ENCODE measurements around the gene FAM50A. TPM values are rescaled to one million over a fixed set of nuclear protein-coding genes. Genes with fewer than 3 reads are reported as not detected.

Gene FAM50A
- total RNA-seq, 1 experiment from 2014 or later: 75.9 TPM

DNA sequence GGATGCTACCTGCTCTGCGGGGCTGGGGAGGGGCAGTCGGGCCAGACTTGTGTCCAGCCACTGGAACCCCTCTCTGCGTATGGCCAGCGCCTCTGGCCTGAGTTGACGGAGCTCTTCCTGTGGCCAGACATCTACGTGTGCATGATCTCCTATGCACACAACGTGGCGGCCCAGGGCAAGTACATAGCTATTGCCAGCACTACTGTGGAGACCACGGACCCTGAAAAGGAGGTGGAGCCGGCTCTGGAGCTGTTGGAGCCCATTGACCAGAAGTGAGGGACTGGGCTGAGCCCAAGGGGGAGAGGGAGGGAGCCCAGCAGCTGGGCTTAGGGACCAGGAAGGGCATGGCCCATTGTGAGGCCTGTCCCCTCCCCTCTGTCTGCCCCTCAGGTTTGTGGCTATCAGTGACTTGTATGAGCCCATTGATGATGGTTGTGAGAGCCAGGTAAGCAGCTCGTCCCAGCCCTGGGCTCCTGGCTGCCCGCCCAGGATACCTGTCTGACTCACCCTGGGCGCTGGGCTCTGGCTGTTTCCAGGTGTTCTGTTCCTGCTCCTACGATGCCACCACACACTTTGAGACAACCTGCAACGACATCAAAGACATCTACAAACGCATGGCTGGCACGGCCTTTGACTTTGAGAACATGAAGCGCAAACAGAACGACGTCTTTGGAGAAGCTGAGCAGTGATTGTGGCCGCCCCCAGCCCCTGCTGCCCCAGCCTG lies 1.8 kb upstream of the FAM50A start:
- Mint-ChIP-seq H3K36me3 (ENCODE audit: insufficient read depth, unreplicated experiment) (peaks cover 24% of the 10 kb centered on the region), H3K4me3 (ENCODE audit: unreplicated experiment) (no peak overlapping the region), H3K27ac (ENCODE audit: unreplicated experiment) (no peak overlapping the region), H3K9me3 (ENCODE audit: unreplicated experiment) (no peaks in the 10 kb centered on the region), H3K4me1 (ENCODE audit: low read depth, unreplicated experiment) (no peaks in the 10 kb centered on the region), H3K27me3 (ENCODE audit: insufficient read depth, unreplicated experiment) (no peaks in the 10 kb centered on the region)
- POLR2A ChIA-PET: no interaction called here
- CTCF ChIA-PET: no interaction called here
- no peak for DNase-seq
- no peaks in the 10 kb centered on the region for H3K4me1 ChIP-seq
- H3K4me3 ChIP-seq (ENCODE audit: low read depth, low read length): no peak overlapping the region
- TF ChIP-seq CTCF (IDR thresholded peaks at IDR 0.05; ENCODE audit: insufficient read depth in 1 of 2, low read depth in 1 of 2, low read length in 1 of 2, severe bottlenecking in 1 of 2, unreplicated experiment in 1 of 2): no peak
- H3K27me3 ChIP-seq (replicated peaks; ENCODE audit: control insufficient read depth, insufficient read depth, low read length): no peaks in the 10 kb centered on the region
- intact Hi-C loops (cut with micrococcal nuclease; ENCODE audit: unreplicated experiment): no loop called here
- H3K9me3 ChIP-seq: no peaks in the 10 kb centered on the region
- BruUV-seq (replicated peaks): TSS peak; percentile 6
- no peaks in the 10 kb centered on the region for H3K36me3 ChIP-seq (ENCODE audit: control insufficient read depth, insufficient read depth, low read length)

GRCh38 chrX:154443479-154443910 lies 446 bp upstream of the FAM50A start:
- Mint-ChIP-seq H3K36me3 (ENCODE audit: insufficient read depth, unreplicated experiment) (peaks cover 30% of the 10 kb centered on the region), H3K9me3 (ENCODE audit: unreplicated experiment) (no peaks in the 10 kb centered on the region), H3K4me3 (ENCODE audit: unreplicated experiment) (peak overlapping the region; percentile 88), H3K27me3 (ENCODE audit: insufficient read depth, unreplicated experiment) (no peaks in the 10 kb centered on the region), H3K4me1 (ENCODE audit: low read depth, unreplicated experiment) (no peaks in the 10 kb centered on the region), H3K27ac (ENCODE audit: unreplicated experiment) (peak overlapping the region; percentile 93)
- Histone ChIP-seq H3K27me3 (replicated peaks; ENCODE audit: control insufficient read depth, insufficient read depth, low read length) (no peaks in the 10 kb centered on the region), H3K4me1 (no peaks in the 10 kb centered on the region), H3K36me3 (ENCODE audit: control insufficient read depth, insufficient read depth, low read length) (no peaks in the 10 kb centered on the region), H3K9me3 (no peaks in the 10 kb centered on the region), H3K4me3 (ENCODE audit: low read depth, low read length) (peak overlapping the region; percentile 41)
- intact Hi-C loops (cut with micrococcal nuclease; ENCODE audit: unreplicated experiment): no loop called here
- CTCF ChIA-PET: no interaction called here
- BruUV-seq (replicated peaks): no TSS peak
- POLR2A ChIA-PET: interaction anchor here (1.5 kb wide), 1 partner anchor 47 kb away, joined by 3 read pairs; the partner anchor contains the start of gene SLC10A3
- no peak for TF ChIP-seq CTCF (IDR thresholded peaks at IDR 0.05; ENCODE audit: insufficient read depth in 1 of 2, low read depth in 1 of 2, low read length in 1 of 2, severe bottlenecking in 1 of 2, unreplicated experiment in 1 of 2)
- DNase-seq: no peak

DNA sequence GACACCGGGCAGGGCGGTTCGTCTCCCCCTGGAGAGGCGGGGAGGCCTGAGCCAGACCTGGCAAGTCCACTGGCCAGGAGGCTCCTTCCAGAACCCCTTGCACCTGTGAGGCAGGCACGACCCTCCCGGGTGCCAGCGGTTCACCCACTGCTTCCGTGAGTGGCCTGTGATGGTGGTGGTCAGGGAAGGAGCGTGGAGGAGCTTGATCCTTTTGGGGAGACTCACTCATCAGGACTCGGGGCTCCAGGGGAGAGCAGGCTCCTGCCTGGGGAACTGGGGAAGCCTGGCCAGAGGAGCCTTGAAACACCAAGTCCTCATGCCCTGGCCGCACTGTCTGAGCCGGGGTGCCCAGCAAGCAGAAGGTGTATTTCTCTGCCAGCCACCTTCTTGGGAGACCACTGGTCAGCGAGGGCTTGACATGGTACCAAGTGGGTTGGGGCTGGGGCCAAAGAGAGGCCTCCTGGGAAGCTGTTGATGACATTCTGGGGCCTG lies 860 bp downstream of the FAM50A start:
- H3K4me3 Mint-ChIP-seq (ENCODE audit: unreplicated experiment): peak overlapping the region; percentile 88
- no TSS peak for BruUV-seq (replicated peaks)
- H3K4me1 ChIP-seq: no peaks in the 10 kb centered on the region
- ChIA-PET POLR2A (no interaction called here), CTCF (no interaction called here)
- H3K9me3 Mint-ChIP-seq (ENCODE audit: unreplicated experiment): no peaks in the 10 kb centered on the region
- H3K36me3 ChIP-seq (ENCODE audit: control insufficient read depth, insufficient read depth, low read length): no peaks in the 10 kb centered on the region
- no peaks in the 10 kb centered on the region for H3K27me3 Mint-ChIP-seq (ENCODE audit: insufficient read depth, unreplicated experiment)
- no peak overlapping the region for H3K27ac Mint-ChIP-seq (ENCODE audit: unreplicated experiment)
- H3K36me3 Mint-ChIP-seq (ENCODE audit: insufficient read depth, unreplicated experiment): peaks cover 30% of the 10 kb centered on the region
- no peaks in the 10 kb centered on the region for H3K9me3 ChIP-seq
- H3K4me1 Mint-ChIP-seq (ENCODE audit: low read depth, unreplicated experiment): no peaks in the 10 kb centered on the region
- intact Hi-C loops (cut with micrococcal nuclease; ENCODE audit: unreplicated experiment): no loop called here
- TF ChIP-seq CTCF (IDR thresholded peaks at IDR 0.05; ENCODE audit: insufficient read depth in 1 of 2, low read depth in 1 of 2, low read length in 1 of 2, severe bottlenecking in 1 of 2, unreplicated experiment in 1 of 2): no peak
- H3K4me3 ChIP-seq (ENCODE audit: low read depth, low read length): peak overlapping the region; percentile 73
- no peak for DNase-seq
- no peaks in the 10 kb centered on the region for H3K27me3 ChIP-seq (replicated peaks; ENCODE audit: control insufficient read depth, insufficient read depth, low read length)

Data from Caco-2 (cell line).